GM19193 (cell line): ENCODE measurements around the gene CMTM6.

ENCODE experiments used
- POLR2A ChIP-seq: IDR thresholded peaks from 4 replicates; pipeline ENCODE4 v1.6.1; 2011; ENCODE audit not compliant: insufficient read depth, insufficient read length; ENCODE audit errors: extremely low read depth

CMTM6 gene

DNA sequence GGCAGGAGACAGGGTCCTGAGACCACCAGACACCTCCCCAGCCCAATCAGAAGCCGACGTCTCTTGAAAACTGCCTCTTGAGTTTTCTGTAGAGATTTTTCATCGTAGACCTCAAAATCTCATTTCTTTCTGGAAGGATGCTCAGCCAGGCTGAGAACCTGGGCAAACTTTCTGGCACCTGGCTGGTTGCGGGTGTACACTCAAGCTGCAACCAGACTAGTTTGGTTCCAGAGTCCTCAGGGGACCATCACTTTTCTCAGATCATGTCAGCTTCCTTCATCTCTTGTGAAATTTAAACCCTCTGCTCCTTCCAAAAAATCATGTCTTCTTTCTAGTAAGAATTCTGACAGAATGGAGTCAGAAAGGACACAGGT is 65.8 kb downstream of the CMTM6 start:
- TF ChIP-seq POLR2A: no peak

DNA sequence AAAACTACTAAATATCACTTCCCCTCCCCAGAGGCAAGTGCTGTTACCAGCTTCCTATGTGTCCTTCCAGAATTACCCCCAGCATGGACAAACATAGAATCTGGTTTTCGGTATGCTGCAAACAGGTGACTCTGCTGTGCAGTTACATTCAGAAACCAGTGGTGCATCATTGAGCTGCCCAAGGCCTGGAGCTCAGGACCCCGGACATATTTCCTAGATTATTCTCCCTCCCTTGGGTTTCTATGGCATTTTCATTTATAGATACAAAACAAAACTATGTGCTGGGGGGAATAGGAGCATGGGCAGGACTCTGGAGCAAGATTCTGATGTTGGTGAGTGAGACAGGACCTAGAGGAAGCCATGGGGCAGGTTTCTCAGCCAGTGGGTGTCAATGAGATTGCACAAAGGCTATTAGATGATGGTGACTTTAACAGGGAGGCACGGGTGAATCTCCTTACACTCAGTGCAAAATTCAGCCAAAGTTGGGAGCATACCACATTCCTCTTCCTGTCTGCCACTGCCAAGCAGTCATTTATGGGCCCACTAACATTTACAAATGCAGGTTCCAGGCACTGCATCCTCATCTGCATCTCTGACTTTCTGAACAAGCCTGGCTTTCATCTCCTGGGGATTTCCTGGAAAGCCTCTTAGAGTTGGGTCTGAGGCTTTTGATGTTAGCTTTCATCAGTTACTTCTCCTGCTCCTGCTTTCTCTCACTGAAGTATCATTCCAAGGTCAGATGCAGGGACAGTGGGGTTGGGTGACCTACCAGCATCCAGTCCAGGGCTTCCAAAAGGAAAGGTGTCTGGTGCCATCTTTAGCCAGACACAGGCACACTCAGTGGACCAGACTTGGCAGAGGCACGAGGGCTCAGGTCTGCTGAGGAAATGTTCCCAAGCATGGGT is 66.5 kb downstream of the CMTM6 start:
- TF ChIP-seq POLR2A: no peak

DNA sequence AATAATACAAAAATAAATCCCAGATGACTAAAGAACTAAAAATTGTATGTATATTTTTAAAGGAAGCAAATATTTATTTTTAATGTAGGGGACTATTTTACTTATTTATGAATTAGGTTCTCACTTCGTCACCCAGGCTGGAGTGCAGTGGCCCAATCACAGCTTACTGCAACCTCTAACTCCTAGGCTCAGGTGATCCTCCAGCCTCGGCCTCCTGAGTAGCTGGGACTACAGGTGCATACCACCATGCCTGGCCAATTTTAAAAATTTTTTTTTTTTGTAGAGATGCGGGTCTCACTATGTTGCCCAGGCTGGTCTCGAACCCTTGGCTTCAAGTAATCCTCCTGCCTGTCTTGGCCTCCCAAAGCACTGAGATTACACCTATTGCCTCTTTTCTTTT is 68.4 kb downstream of the CMTM6 start:
- no peak for TF ChIP-seq POLR2A

GRCh38 chr3:32432711-32433530 is 69.7 kb downstream of the CMTM6 start:
- TF ChIP-seq POLR2A: no peak

DNA sequence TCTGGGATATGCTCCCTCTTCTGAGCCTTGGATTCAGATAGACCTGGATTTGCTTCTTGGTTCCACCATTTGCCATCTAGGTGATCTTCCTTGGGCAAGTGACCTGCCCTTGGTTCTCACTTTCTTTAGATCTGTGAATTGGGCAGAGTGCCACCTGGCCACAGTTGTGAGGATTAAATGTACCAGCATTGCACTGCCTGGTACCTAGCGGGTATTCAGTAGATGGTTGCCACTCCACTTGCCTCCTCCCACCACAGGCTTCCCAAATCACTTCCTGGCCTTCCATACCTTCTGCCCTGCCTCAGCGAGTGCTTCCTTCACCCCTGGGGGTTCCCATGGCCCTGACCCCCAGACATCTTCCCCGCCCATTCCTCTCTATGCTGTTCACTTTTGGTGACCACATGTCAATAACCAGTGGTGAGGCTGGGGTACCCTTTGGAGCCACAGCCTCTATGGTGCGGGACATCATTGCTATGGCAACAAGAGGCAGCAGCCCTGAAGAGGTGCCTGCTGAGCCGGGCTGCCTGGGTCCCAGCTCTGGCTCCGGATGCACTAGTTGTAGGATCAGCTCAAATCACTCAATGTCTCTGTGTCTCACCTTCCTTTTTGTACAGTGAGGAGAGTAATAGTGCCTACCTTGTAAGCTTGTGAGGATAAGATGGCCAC is 70.5 kb downstream of the CMTM6 start:
- TF ChIP-seq POLR2A: no peak

DNA sequence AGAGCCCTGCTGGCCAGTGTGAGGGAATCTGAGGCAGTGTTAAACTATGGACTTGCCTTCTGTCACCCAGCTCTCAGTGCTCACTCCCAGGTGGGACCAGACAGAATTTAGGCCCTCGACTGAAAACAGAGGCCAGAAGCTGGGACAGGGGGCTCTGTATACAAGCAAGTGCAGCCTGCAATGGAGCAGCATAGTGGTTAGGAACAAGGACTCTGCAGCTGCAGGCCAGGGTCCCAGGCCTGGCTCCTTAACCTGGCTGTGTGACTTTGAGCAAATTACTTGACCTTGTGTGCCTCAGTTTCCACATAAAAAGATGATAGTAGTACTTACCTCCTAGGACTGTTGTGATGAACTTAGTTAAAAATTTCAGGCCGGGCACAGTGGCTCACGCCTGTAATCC is 71.2 kb downstream of the CMTM6 start:
- no peak for TF ChIP-seq POLR2A
